ENCODE measurements around the gene RIPK4.

DNA sequence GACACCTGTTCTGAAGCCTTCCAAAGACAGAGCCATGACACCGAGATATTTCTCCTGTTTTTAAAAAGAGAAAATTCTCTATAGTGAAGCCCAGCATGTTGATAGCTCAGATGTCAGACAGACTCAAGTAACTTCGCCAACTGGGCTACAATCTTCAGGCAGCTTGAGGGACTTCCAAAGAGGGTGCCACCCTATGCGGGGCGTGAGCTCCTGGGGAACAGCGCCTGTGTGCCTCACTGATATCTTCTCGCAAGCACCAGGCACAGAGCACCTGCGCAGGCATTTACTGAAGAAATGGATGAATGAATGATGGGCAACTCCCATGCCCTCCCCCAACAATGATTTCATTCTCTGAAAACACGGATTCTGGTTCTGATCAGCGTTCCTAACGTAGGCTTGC lies 17.6 kb downstream of the RIPK4 start:
- TF ChIP-seq, protein P1, sequence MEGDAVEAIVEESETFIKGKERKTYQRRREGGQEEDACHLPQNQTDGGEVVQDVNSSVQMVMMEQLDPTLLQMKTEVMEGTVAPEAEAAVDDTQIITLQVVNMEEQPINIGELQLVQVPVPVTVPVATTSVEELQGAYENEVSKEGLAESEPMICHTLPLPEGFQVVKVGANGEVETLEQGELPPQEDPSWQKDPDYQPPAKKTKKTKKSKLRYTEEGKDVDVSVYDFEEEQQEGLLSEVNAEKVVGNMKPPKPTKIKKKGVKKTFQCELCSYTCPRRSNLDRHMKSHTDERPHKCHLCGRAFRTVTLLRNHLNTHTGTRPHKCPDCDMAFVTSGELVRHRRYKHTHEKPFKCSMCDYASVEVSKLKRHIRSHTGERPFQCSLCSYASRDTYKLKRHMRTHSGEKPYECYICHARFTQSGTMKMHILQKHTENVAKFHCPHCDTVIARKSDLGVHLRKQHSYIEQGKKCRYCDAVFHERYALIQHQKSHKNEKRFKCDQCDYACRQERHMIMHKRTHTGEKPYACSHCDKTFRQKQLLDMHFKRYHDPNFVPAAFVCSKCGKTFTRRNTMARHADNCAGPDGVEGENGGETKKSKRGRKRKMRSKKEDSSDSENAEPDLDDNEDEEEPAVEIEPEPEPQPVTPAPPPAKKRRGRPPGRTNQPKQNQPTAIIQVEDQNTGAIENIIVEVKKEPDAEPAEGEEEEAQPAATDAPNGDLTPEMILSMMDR (IDR thresholded peaks at IDR 0.05) = no peak
- no peak for TF ChIP-seq POLR2A (IDR thresholded peaks at IDR 0.05)

Measured in ovary (tissue), 3 donors.